ENCODE results near the gene UBE2D4.

DNA sequence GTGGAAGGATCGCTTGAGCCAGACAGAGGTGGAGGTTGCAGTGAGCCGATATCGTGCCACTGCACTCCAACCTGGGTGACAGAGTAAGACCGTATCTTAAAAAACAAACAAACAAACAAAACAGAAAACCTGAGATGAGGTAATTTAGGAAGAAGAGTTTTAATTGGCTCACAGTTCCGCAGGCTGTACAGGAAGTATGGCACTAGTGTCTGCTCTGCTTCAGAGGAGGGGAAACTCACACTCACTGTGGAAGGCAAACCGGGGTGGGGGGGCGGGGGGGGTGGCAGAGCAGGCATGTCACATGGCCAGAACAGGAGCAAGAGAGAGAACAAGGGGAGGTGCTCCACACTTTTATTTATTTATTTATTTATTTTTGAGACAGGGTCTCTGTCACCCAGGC lies 5.1 kb downstream of the UBE2D4 start:
- TF ChIP-seq, protein P1, sequence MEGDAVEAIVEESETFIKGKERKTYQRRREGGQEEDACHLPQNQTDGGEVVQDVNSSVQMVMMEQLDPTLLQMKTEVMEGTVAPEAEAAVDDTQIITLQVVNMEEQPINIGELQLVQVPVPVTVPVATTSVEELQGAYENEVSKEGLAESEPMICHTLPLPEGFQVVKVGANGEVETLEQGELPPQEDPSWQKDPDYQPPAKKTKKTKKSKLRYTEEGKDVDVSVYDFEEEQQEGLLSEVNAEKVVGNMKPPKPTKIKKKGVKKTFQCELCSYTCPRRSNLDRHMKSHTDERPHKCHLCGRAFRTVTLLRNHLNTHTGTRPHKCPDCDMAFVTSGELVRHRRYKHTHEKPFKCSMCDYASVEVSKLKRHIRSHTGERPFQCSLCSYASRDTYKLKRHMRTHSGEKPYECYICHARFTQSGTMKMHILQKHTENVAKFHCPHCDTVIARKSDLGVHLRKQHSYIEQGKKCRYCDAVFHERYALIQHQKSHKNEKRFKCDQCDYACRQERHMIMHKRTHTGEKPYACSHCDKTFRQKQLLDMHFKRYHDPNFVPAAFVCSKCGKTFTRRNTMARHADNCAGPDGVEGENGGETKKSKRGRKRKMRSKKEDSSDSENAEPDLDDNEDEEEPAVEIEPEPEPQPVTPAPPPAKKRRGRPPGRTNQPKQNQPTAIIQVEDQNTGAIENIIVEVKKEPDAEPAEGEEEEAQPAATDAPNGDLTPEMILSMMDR (IDR thresholded peaks at IDR 0.05), result no peak
- no peak for TF ChIP-seq POLR2A (IDR thresholded peaks at IDR 0.05)
